GM19467 (cell line): Measurements from ENCODE around the gene ERBB4.

Source experiments
- ATAC-seq: cut with Tn5 transposase; IDR thresholded peaks from one replicate; pipeline ENCODE4 v1.9.1; 2021; ENCODE audit warnings: mild to moderate bottlenecking, moderate library complexity; ENCODE audit not compliant: unreplicated experiment

The ERBB4 gene

GRCh38 chr2:211846714-211847113, 691.9 kb downstream of the ERBB4 start:
- ATAC-seq: no peak

GRCh38 chr2:211846036-211846400, 692.6 kb downstream of the ERBB4 start:
- no peak for ATAC-seq

- ATAC-seq: no peak
Measured at GRCh38 chr2:211845338-211846035, 693.1 kb downstream of the ERBB4 start.

GRCh38 chr2:211837706-211838105, 700.9 kb downstream of the ERBB4 start:
- ATAC-seq: no peak

- no peak for ATAC-seq
Measured at GRCh38 chr2:211837206-211837605, 701.4 kb downstream of the ERBB4 start.

- ATAC-seq: no peak
Measured at GRCh38 chr2:211836409-211836808, 702.2 kb downstream of the ERBB4 start.

- ATAC-seq: no peak
Measured at GRCh38 chr2:211835695-211836094, 702.9 kb downstream of the ERBB4 start.

- no peak for ATAC-seq
Measured at GRCh38 chr2:211833582-211834279, 704.9 kb downstream of the ERBB4 start.

- ATAC-seq: no peak
Measured at GRCh38 chr2:211829725-211830124, 708.9 kb downstream of the ERBB4 start.

- ATAC-seq: no peak
Measured at GRCh38 chr2:211823886-211824479, 714.6 kb downstream of the ERBB4 start.

- ATAC-seq: no peak
Measured at GRCh38 chr2:211822686-211823335, 715.8 kb downstream of the ERBB4 start.

- ATAC-seq: no peak
Measured at GRCh38 chr2:211816754-211817153, 721.8 kb downstream of the ERBB4 start.

- no peak for ATAC-seq
Measured at GRCh38 chr2:211812587-211812986, 726.0 kb downstream of the ERBB4 start.

GRCh38 chr2:211802666-211803065, 735.9 kb downstream of the ERBB4 start:
- no peak for ATAC-seq

GRCh38 chr2:211800001-211800400, 738.6 kb downstream of the ERBB4 start:
- no peak for ATAC-seq

GRCh38 chr2:211798868-211799267, 739.7 kb downstream of the ERBB4 start:
- ATAC-seq: no peak

- ATAC-seq: no peak
Measured at GRCh38 chr2:211793690-211794089, 744.9 kb downstream of the ERBB4 start.

GRCh38 chr2:211789982-211790381, 748.6 kb downstream of the ERBB4 start:
- no peak for ATAC-seq

GRCh38 chr2:211766689-211767088, 771.9 kb downstream of the ERBB4 start:
- ATAC-seq: no peak

GRCh38 chr2:211762479-211762878, 776.1 kb downstream of the ERBB4 start:
- no peak for ATAC-seq

- no peak for ATAC-seq
Measured at GRCh38 chr2:211760103-211760502, 778.5 kb downstream of the ERBB4 start.

GRCh38 chr2:211756266-211756665, 782.3 kb downstream of the ERBB4 start:
- ATAC-seq: no peak
